ENCODE results near the gene IDH2.
A peak's percentile ranks its signal among the peaks of the same experiment; 100 is the strongest.

Gene IDH2

GRCh38 chr15:90042766-90043529 is 59.3 kb downstream of the IDH2 start:
- DNase-seq: no peak

GRCh38 chr15:90042356-90042755 is 59.9 kb downstream of the IDH2 start:
- no peak for DNase-seq

- DNase-seq: no peak
Measured at GRCh38 chr15:90040618-90041017, 61.6 kb downstream of the IDH2 start.

- no peak for DNase-seq
Measured at GRCh38 chr15:90039996-90040395, 62.3 kb downstream of the IDH2 start.

GRCh38 chr15:90038632-90039095 is 63.6 kb downstream of the IDH2 start:
- no peak for DNase-seq

- peak; percentile 43 to 55 for DNase-seq
Measured at GRCh38 chr15:90037961-90038631, 64.2 kb downstream of the IDH2 start.

GRCh38 chr15:90037511-90037860 is 64.8 kb downstream of the IDH2 start:
- DNase-seq: no peak

GRCh38 chr15:90036806-90037510 is 65.3 kb downstream of the IDH2 start:
- no peak for DNase-seq

- DNase-seq: no peak
Measured at GRCh38 chr15:90036343-90036742, 65.9 kb downstream of the IDH2 start.

- peak in 1 of 2 donors; percentile 39 for DNase-seq
Measured at GRCh38 chr15:90035840-90036230, 66.4 kb downstream of the IDH2 start.

- DNase-seq: peak; percentile 22 to 66
Measured at GRCh38 chr15:90035095-90035839, 67.0 kb downstream of the IDH2 start.

- no peak for DNase-seq
Measured at GRCh38 chr15:90033448-90033847, 68.8 kb downstream of the IDH2 start.

Measured in CD4-positive, alpha-beta T cell treated with Interleukin-4 for 1 hour (primary cell).